Dermis blood vessel endothelial cell (primary cell): Measurements from ENCODE around the gene IRF8. TPM values are rescaled to one million over a fixed set of nuclear protein-coding genes. Genes with fewer than 3 reads are reported as not detected.
A peak's percentile ranks its signal among the peaks of the same experiment; 100 is the strongest.

ENCODE experiments used
- DNase-seq: peaks from one replicate; pipeline ENCODE4 v3.0.0; 2010
- total RNA-seq: library from RNA; depleted of rRNA; stranded (reverse); fragments of >200 nt; gene quantifications from 2 replicates; pipeline ENCODE4 v1.2.3, GENCODE V29; 2014

Gene IRF8
- total RNA-seq, 1 donor from 2014 or later = 25.9 TPM

DNA sequence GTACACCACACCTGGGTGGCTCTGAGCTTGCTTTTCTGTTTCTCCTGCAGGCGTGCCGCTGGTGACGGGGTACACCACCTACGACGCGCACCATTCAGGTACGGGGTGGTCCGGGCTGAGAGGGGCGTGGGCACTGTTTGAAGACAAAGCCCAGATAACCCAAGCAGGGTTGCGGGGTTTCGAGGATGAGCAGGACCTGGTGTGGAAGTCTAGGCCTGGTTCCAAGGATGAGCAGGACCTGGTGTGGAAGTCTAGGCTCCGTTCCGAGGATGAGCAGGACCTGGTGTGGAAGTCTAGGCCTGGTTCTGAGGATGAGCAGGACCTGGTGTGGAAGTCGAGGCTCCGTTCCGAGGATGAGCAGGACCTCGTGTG is 15.4 kb downstream of the IRF8 start:
- DNase-seq = no peak

DNA sequence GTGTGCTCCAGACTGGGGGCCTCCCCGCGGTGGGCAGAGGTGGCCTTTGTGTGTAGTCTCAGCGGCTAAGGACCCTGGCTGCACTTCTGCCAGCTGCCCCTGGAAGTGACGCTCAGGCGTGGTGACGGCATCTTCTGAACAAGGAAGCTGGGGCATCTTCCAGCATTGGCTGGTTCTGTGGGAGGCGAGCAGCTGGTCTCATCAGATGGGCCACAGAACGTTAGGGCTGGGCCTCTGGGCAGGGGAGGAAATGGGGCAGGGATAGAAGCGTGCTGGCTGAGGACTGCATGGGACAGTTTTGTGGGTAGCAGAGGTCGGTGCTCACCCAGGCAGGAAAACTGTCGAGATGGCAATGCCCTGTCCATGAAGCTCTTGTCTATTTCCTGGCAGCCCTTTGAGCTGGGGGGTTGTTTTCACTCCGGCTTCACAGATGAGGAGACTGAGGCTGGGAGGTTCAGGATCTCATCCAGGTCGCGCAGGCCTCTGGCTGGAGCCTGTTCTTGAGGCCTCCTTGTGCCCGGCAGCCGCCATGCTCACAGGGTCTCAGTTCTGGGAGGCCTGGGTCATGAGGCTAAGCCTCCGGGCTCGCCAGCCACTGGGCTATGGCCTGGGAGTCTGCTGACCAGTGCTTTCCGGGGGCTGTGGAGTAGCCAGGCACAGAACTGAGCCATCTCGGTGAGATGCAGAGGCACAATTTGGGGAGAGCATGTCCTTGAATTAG is 16.3 kb downstream of the IRF8 start:
- no peak for DNase-seq

GRCh38 chr16:85916141-85916890 is 17.4 kb downstream of the IRF8 start:
- DNase-seq = no peak

- DNase-seq = no peak
These were observed 18.1 kb downstream of the IRF8 start for GRCh38 chr16:85917012-85917411.

GRCh38 chr16:85917959-85918358 is 19.0 kb downstream of the IRF8 start:
- DNase-seq = no peak

DNA sequence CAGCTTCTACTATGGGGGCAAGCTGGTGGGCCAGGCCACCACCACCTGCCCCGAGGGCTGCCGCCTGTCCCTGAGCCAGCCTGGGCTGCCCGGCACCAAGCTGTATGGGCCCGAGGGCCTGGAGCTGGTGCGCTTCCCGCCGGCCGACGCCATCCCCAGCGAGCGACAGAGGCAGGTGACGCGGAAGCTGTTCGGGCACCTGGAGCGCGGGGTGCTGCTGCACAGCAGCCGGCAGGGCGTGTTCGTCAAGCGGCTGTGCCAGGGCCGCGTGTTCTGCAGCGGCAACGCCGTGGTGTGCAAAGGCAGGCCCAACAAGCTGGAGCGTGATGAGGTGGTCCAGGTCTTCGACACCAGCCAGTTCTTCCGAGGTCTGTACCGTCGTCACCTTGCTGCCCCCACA is 19.5 kb downstream of the IRF8 start:
- no peak for DNase-seq

DNA sequence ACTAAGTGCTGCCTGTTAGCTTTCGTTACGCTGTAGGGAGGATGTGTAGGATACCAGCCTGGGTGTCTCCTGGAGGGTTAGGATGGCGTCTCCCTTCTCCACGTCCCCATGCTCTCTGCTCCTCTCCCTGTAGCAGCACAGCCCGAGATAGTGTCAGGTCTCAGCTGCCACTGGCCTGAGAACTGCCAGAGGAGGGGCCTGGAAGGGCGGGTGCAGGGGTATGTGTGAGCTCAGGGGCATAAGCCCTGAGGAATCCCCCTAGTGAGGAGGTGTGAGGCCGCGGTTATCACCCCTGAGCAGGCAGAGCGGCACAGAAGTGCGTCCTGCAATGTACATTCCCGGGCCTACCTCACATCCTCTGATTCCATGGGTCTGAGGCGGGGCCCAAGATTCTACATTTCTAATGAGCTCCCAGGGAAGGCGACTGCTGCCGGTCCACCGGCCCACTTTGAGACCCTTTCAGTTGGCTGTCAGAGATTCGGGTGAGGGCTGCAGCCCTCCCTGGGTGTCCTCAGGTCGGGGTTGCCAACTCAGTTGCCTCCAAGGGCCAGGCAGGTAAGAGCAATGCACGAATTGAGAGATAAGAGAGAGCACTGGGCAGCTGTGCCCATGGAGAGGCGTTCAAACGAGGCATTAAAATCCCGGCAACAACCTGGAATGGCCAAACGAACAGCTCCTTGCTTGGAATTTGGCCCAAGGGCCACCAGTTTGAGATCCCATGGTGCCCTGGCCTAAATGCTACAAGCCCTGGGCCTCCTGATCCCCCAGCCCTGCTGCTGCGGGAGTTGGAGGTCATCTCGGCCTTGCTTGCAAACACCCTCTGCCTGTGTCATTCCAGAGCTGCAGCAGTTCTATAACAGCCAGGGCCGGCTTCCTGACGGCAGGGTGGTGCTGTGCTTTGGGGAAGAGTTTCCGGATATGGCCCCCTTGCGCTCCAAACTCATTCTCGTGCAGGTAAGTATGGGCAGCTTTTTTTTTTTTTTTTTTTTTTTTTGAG is 20.6 kb downstream of the IRF8 start:
- no peak for DNase-seq

GRCh38 chr16:85921026-85921425 is 22.1 kb downstream of the IRF8 start:
- DNase-seq = no peak

GRCh38 chr16:85923153-85924021 is 24.4 kb downstream of the IRF8 start:
- DNase-seq = peak; percentile 2

DNA sequence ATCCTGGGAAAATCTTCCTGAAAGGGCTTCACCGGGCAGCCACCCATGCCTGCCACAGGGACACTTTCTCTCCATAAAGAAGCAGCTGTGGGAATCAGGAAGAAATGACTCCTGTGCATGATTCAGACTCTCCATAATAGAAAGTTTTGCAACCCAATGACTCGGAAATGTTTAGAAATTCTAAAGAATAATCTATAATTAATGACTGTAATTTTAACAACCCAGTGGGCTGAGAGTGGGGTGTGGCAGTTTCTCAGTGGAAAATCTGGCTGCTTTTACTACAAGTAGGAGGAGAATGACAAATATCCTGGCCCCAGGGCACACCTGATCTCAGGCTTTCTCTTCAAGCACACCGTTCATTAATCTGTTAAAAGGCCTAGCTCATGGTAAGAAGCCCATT is 25.7 kb downstream of the IRF8 start:
- DNase-seq = peak; percentile 8

DNA sequence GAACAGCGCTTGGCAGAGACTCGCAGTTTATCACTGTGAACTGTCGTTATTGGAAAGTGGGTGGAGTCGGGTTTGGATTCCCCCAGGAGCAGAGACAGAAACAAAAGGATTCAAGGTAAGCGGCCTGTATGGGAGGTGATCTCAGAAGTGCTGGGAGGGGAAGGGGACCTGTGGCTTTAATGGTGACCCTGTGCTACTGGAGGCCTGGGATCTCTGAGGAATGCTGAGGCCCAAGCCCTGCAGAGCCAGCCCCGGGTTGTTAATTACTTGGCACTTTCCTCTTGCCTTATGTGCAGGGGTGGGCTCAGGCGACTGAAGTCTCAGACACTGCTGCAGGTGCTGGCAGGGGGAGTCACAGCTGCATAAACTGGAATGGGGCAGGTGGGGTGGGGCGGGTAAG is 27.4 kb downstream of the IRF8 start:
- DNase-seq = no peak

- no peak for DNase-seq
These were observed 28.4 kb downstream of the IRF8 start for GRCh38 chr16:85927371-85927770.

- no peak for DNase-seq
These were observed 29.0 kb downstream of the IRF8 start for GRCh38 chr16:85927959-85928358.

DNA sequence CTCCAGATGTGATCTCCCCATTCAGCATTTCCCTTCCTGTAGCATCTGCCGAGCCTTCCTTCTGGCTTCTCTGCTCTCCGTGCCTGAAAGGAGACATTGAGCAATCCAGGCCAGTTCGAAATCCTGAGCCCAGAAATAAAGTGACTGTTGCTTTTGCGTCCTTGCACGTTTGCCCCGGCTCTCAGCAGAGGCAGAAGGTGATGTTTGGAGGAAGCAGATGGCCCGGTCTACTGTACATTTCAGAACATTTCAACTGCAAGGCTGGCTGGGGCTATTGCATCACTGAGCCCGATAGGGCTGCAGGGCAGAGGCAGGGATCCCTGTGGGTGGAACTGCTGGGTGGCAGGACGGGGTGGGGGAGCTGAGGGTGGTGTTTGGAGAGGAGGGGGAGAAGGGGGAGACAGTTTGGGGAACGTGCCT is 29.4 kb downstream of the IRF8 start:
- no peak for DNase-seq

DNA sequence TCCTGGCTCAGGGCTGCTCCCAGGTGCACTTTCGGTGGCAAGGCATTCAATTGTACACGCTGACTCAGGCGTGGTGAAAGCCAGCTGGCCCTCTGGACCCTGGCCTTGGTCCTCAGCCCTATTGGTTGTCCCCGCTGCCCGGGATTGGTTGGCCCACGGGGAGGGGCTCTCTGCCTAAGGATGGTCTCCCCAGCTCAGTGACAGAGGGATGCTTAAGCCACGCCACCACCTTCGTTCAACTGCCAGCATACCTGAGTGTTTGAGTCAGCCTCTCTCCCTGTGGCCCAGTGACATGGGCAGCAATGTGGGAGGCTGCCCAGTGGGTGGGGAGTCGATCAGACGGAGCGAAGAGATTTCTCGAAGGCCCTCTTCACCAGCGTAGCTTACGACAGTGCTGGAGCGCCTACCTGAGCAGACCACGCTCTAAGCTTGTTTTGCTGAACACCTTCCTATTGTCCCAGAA is 30.3 kb downstream of the IRF8 start:
- no peak for DNase-seq

DNA sequence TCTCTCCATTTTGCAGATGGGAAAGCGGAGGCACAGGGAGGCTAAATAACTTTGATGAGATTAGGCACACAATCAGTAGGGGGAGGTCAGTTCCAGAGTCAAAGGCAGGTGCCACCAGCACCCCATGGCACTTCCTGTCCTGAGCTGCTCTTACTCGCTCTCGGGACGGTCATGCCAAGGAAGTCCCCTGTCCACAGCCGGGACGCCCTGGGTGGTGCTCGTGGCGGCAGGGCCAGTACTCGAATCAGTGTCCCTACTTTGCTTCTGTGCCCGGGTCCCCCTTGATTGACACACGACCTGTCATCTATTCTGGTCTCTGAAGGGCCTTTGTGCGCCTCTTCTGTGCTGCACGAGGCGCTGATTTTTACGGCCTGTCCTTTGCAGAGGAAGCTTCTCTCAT is 31.3 kb downstream of the IRF8 start:
- DNase-seq = no peak

DNA sequence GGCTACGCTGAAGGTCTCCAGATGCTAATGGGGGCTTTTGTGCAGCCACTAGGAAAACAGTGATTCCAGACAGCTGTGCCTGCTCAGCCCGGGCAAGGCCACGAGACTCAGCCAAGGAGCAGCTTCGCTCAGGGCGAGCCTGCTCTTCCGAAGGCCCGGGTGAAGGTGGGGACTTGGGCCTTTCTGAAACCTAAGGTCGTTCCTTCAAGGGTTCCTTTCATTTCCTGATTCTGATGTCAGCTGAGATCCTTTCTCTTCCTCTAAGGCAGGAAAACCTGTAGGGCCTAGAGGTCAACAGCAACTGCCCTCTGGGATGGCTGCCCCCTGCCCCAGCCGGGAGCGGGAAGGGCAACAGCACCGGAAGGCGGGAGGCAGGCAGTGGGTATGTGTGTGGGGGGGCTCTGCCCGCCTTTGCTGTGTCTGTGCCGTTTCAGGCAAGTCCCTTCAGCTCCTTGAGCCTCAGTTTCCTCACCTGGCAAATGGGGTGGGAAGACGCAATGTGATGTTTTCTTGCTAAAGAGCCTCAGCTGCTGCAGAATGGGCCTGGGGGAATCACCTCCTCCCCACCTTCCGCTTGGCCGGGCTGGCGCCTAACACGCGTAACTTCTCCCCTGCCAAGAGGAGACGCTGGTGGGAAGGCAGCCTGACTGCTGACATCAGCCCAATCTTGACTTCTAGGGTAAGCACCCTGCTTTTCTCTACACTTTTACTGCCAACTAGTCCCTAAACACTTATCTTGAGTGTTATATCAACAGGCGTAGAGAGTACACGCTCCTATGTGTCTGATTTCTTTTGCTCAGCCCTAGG is 32.8 kb downstream of the IRF8 start:
- no peak for DNase-seq

- DNase-seq = no peak
These were observed 35.2 kb downstream of the IRF8 start for GRCh38 chr16:85934210-85934609.

DNA sequence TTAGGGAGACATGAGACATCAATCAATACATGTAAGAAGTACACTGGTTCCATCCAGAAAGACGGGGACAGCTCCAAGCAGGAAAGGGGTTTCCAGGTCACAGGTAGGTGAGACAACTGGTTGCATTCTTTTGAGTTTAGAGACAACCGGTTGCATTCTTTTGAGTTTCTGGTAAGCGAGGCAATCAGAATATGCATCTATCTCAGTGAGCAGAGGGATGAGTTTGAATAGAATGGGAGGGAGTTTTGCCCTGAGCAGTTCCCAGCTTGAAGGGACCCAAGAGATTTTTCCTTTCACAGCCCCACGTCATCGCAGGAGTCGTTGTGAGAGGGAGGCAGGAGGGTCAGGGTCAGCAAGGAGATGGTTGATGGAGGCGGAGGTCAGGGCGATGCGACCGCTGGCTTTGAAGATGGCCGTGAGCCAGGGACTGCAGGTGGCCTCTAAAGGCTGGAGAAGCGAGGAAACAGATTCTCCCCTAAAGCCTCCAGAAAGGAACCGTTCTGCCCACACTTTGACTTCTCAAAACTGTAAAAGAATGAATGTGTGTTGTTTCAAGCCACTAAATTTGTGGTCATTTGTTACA is 36.5 kb downstream of the IRF8 start:
- no peak for DNase-seq

DNA sequence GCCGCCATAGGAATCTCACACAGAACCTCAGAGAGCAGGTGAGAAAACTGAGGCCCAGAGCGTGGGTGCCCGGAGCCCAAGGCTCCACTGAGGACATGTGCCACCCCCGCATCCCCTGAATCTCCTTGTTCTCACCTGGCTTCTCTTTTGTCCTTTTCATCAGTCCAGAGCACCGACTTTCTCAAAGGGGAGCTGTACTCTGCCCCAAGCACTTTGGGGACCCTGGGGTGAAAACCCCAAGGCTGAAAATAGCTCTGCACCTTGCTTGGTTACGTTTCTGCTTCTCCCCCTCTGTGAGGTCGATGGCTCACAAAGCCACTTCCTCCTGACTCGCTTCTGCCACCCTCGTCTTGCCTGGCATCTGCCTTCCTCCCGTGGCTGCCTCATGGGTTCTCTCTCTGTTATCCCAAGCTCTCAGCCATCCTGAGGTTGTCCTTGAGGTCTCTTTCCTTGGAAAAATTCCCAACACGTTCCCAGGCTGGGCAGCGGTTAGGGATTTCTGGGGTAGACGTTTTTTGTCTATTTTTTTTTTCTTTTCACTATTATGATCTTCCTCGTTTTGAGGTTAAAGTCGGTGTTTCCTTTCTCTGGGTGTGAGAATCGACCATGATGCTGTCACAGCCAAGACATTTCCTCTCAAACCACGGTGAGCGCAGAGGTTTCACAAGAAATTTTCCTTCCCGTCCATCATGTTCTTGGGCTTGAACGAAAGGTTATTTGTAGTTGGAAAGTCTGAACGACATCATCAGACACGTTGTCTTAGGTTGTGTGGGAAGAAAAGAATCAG is 37.2 kb downstream of the IRF8 start:
- DNase-seq = no peak
